GM12864 (cell line): ENCODE data around the gene CCBE1.

Experiments used
- DNase-seq: peaks from one replicate; pipeline ENCODE4 v3.0.0-alpha.2; 2011; ENCODE audit warnings: low read depth
- H3K4me3 ChIP-seq: 2 replicates; pipeline ENCODE4 v1.5.1; 2011; ENCODE audit warnings: mild to moderate bottlenecking, low read depth, low read length, control low read depth
- CTCF ChIP-seq: IDR thresholded peaks from 2 replicates; pipeline ENCODE4 v1.5.1; 2011; ENCODE audit warnings: low read depth, mild to moderate bottlenecking, moderate library complexity, low read length, control low read depth, inconsistent platforms; ENCODE audit errors: missing control alignments

The CCBE1 gene

GRCh38 chr18:59736061-59736460 lies 38.8 kb upstream of the CCBE1 start:
- no peak overlapping the region for H3K4me3 ChIP-seq
- no peak for DNase-seq
- no peak for TF ChIP-seq CTCF

- no peak for DNase-seq
- H3K4me3 ChIP-seq: no peak overlapping the region
- TF ChIP-seq CTCF: no peak
These were observed 38.1 kb upstream of the CCBE1 start for GRCh38 chr18:59735269-59735860.

- no peak for TF ChIP-seq CTCF
- H3K4me3 ChIP-seq: no peak overlapping the region
- no peak for DNase-seq
These were observed 36.2 kb upstream of the CCBE1 start for GRCh38 chr18:59733421-59733820.

GRCh38 chr18:59730896-59731295 lies 33.7 kb upstream of the CCBE1 start:
- no peak for DNase-seq
- TF ChIP-seq CTCF: no peak
- H3K4me3 ChIP-seq: no peak overlapping the region

- no peak overlapping the region for H3K4me3 ChIP-seq
- TF ChIP-seq CTCF: no peak
- no peak for DNase-seq
These were observed 32.6 kb upstream of the CCBE1 start for GRCh38 chr18:59729781-59730180.

- no peak overlapping the region for H3K4me3 ChIP-seq
- no peak for DNase-seq
- TF ChIP-seq CTCF: no peak
These were observed 31.6 kb upstream of the CCBE1 start for GRCh38 chr18:59728816-59729215.

- no peak for DNase-seq
- no peak overlapping the region for H3K4me3 ChIP-seq
- no peak for TF ChIP-seq CTCF
These were observed 27.9 kb upstream of the CCBE1 start for GRCh38 chr18:59725142-59725541.
